COLO668 (cell line): ENCODE measurements around the gene AKR1B1.

Source experiments
- DNase-seq: peaks from one replicate; lab custom pipeline; 2025; ENCODE audit not compliant: unreplicated experiment; lab: John Stamatoyannopoulos, UW

AKR1B1 gene

DNA sequence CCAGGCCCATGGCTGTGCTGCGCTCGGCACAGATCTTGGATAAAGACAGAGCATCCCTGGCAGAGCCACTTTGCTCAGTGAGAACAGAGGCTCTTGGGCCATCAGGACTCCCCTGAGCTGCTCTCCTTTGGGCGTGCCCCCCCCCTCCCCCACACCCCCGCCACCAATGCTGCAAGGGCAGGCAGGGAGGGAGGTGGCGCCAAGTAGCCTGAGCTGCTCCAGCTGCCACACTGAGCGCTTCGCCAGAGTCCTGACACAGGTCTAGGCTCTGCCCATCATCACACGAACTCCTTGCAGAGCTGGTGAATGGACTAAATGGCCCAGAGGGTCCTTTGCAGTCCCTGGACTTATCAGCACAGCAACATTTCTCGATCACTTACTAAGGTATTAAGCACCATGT lies 12.5 kb downstream of the AKR1B1 start:
- DNase-seq, result no peak

DNA sequence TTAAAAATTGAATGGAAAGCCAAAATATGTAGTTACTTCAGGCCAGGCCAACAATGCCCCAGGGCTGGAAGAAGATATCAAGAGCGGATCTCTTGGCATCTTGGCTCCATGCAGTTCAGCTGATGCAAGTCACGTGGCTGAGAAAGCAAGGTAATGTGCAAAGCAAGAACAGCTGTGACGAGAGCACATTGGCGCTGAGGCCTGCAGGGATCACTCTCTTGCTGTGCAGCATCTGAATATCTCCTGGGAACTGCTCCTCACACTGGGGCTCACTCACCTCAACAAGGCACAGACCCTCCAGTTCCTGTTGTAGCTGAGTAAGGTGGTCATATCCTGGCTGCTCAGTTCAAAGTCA lies 14.0 kb downstream of the AKR1B1 start:
- no peak for DNase-seq

DNA sequence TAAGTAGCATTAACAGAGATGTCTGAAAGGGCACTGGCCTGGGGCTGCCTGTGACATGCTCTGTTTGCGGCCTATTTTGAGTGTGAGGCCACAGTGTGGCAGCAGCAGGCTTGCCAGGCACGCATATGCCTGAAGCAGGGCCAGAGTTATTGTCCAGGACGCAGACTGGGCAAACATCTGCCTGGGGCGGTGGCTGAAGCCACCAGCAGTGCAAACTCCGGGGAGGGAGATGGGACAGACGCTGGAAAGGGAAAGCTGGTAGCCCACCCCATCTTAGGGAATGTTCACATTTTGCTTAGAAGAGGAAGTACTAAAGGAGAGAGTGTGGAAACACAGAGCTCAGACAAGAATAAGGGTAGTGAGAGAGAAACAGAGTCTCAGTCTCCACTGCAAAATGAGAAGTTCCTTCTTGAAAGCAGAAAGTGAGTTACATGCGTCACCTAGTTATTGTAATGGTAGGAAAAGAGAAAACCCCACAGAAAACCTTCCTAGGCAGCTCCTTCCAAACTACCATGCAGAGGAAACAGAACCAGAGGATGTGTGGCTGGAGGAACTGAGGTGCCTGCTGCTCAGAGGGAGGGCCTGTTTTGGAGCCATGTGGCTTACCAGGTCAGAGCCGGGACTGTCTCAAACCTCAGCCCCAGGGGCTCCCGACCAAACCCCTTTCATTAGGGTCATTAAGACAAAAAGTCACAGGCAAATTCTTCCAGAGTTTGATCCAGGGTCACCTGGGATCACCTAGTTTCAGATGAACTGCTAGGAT lies 14.5 kb downstream of the AKR1B1 start:
- DNase-seq, result no peak

DNA sequence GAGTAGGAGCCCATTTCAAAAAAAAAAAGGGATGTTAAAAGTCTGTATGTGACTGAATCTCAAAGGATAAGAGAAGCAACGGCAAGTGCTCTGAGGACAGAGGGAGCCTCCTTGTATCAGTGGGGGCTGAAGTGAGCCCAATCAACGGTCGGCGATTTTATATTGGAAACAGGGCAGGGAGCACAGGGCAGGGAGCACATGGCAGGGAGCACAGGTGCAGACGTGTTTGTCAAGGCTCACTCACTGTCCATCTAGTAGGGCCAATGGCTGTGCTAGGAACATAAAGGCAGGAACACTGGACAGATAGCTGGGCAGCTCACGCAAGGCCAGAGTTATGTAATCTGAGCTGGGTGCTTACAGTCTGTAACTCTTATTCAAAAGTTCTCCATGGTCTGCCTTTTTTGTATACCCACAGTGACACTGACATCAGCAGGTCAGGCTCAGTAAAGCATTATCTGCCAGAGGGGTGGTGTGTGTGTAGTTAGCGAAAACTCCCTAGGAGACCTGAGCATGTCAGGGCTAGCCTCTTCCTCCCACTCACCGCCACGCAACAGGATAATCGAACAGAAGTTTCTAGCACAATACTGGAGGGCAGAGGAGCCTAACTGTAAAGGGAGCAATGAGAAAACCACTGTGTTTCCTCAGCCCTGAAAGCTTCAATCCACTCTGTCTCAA lies 15.4 kb downstream of the AKR1B1 start:
- no peak for DNase-seq

DNA sequence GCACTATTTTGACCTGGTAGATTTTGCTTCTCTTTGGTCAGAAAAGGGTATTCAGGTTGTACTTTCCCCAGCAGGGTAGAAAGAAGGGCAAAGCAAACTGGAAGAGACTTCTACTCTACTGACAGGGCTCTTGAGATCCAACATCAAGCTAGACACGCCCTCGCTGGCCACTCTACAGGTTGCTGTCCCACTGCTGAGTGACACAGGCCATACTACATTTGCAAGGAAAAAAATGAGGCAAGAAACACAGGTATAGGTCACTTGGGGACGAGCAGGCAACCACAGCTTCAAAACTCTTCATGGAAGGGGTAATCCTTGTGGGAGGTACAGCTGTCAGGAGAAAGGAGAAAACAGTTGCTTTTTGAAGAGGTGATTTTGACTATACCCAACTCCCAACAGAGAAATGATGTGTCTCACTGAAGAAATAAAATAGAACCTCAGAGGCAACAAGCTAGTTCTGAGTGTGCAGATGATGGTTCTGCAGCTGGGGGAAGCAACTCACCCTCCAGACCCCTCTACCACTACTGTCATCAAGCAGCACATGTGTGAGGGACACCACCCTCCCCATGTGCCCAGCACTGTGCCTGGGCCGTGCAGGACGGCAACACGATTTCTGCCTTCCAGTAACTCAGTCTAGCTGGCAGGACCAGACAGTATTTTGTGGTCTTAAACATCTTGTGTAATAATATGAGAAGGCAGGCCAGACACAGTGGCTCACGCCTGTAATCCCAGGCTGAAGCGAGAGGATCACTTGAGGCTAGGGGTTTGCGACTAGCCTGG lies 16.3 kb downstream of the AKR1B1 start:
- no peak for DNase-seq

DNA sequence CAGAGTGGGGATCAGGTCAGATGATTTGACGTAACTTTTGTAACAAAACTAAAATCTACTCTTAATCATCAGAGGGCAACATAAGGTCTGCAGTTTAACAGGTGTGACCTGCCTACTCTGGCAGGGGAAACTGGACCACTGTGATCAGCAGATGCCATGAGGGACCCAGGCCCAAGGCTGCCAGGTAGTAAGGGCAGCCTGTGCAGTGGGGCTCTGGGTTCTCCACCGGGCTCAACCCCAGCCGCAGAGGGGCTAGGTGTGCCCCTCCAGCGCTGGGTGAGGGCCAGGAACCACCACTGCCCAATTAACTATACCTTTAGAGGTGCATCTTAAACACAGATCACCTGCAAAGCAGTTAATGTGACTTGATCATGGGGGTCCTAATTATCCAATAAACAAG lies 17.6 kb downstream of the AKR1B1 start:
- DNase-seq, result no peak

DNA sequence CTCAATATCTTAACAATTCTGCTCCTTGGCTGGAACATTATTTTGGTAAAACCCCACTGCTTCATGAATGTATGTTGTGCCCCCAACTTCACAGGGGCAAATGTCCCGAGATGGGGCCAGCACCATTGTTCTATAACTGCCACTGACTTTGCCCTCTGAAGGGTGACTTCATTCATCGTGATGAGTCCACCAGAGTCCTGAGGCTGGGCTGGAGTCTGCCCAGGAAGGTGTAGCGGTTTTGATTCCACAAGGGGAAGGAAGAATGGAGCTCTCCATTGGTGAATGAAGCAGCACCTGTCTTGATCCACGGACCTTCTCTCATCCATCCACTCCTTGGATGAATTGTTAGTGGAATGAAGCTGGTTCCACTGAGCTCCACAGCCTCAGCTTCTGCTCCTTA lies 18.4 kb downstream of the AKR1B1 start:
- DNase-seq, result no peak

DNA sequence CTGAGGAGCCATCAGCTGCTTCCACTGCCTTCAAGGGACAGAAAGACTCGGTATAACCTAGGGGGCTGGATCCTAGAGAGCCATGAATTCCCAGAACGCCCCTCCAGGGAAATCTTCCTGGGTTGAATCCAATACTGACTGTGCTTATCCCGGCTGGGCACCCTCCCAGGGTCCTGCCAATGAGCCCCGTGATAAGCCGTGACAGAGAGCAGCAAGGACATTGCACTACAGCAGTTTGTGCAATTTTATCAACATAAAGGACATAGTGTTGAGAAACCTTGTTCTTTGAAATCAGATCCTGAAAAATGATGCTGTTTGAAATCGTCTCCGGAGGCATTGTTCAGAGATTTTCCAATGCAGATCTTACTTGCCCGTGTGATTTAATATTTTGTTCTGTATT lies 18.8 kb downstream of the AKR1B1 start:
- no peak for DNase-seq

DNA sequence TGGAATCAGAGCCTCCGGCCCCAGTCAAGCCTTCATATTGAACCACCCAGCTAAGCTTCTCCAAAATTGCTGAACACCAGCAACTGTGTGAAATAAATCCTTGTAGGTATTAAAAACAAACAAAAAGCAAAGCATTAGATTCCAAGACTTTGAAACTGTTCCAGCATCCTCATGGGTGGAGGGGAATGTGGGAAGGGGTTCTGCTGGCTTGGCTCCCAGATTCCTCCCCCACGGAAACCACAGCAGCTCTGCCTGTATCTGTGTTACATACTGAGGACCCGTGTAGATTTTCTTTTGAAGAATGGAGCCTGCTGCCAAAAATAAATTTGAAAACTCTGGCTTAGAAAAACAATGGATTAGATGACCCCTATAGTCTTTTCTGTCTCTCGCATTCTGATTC lies 20.0 kb downstream of the AKR1B1 start:
- no peak for DNase-seq

DNA sequence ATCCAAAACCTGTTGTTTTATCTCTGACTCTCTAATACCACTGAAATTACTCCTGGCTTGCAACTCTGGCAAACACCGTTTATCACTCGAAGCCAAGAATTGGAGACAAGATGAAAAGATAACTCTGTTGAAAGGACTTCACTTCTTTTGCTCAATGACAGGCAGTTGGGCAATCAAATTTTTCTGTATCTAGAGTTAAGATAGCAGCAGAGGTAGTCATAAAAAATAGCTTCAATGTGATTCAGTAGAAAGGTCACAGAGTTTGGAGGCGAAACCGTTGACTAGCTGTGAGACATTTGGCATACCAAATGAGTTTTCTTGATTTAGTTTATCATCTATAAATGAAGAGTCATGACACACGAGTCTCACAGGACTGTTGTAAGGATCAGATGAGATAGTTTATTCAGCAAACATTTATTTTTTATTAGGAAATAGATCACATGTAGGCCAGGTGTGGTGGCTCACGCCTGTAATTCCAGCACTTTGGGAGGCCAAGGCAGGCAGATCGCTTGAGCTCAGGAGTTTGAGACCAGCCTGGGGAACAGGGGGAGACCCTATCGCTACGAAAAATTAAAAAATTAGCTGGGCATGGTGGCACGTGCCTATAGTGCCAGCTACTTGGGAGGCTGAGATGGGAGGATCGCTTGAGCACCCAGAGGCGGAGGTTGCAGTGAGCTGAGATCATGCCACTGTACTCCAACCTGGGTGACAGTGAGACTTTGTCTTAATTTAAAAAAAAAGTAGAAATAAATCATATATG lies 23.6 kb downstream of the AKR1B1 start:
- DNase-seq, result no peak

DNA sequence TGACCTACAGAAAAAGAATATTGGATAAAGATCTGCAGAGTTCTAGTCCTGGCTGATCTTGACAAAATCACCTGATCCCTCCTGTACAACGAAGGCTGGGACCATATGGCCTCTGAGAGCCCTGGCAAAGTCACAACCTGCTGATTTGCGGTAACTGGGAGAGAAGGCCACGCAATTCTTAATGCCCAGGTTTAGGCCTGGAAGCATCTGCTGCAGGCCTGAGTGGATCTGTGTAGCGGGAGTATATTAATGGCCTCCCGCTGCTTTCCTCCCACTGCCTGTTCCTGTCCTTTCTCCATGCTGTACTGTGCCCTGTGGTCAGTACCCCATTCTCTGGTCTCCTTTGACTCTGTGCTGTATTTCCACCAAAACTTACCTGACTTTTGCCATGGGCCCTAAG lies 24.2 kb downstream of the AKR1B1 start:
- DNase-seq, result no peak

DNA sequence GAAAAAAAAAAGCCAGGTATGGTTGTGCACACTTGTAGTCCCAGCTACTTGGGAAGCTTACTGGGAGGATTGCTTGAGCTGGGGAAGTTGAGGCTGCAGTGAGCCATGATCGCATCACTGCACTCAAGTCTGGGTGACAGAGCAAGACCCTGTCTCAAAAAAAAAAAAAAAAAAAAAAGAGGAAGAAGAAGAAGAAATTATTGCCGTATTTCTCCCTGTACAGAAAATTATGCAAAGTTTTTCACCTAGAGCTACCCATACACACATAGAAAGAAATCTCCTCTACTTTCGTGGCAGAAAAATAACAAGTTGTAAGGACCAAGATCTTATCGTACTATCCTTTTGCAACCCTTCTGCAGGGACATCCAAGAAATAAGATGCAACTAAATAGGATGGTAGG lies 25.5 kb downstream of the AKR1B1 start:
- DNase-seq, result no peak

DNA sequence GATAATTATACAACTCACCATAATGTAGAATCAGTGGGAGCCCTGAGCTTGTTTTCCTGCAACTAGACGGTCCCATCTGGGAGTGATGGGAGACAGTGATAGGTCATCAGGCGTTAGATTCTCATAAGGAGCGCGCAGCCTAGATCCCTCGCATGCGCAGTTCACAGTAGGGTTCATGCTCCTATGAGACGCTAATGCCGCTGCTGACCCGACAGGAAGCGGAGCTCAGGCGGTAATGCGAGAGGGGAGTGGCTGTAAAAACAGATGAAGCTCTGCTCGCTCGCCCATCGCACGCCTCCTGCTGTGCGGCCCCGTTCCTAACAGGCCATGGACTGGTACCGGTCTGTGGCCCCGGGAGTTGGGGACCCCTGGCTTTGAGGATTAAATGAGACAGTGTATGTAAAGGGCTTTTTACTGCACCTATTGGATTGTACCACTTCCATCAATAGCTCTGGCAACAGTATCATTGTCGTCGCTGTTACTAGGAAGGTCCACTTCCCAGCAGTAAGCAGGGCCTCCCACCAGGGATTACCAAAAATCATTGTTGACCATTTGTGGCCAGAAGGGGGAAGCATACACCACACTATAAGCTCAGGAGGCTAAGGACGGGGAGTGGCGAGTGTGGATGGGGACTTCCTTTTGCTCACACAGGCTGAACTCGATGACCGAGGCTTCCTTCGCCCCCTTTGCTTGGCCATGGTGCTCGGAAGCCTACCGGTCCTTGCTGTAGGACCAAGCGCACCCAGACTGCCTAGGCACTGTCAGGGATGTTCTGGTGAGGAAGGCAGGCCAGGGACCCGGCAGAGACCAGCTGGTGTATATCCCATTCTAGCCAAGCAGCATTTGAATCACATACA lies 26.4 kb downstream of the AKR1B1 start:
- peak; percentile 90 for DNase-seq

DNA sequence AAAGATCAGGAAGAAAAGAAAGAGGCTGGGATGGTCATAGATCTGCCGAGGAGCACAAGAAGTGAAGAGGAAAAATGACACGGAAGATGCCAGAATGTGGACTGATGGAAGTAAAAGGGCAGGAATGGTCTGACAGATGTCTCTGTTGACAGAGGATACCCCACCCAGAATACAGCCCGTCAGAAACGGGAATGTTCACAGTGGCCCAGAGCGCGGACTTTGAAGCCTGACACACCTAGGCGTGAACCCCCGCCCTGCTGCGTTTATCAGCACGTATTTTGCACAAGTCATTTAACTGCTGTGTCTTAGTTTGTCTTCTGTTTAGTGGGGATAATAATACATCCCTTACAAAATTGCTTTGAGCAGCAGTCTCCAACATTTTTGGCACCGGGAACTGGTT lies 27.1 kb downstream of the AKR1B1 start:
- peak; percentile 14 for DNase-seq

DNA sequence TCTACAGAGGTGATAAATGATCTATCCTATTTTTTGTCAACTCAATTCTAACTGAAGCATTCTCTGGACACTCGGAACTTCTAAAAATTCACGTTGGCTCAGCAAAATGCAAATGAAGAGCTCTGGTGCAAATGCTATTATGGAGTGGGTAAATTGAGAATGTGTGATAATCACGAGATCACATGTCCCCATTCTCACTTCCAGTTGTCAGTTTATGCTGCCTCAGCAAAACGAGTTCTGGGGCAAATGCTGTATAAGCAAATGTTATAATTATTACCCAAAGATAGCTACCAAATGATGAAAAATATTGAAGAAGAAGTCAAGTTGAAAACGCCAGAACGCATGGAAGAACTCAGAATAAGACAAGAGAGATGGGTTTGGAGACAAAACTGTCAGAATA lies 29.4 kb downstream of the AKR1B1 start:
- no peak for DNase-seq

DNA sequence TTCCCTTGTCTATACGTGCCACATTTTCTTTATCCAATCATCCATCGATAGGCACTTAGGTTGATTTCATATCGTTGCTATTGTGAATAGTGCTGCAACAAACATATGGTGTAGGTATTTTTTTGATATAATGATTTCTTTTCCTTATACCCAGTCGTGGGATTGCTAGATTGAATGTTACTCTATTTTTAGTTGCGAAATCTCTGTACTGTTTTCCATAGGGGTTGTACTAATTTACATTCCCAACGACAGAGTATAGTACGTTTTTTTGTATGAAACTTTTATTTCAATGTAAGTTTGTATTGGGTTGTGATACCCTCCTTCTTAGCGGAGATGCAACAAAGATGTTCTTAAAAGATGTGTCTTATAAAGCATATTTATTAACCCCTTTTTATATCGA lies 30.0 kb downstream of the AKR1B1 start:
- DNase-seq, result no peak

DNA sequence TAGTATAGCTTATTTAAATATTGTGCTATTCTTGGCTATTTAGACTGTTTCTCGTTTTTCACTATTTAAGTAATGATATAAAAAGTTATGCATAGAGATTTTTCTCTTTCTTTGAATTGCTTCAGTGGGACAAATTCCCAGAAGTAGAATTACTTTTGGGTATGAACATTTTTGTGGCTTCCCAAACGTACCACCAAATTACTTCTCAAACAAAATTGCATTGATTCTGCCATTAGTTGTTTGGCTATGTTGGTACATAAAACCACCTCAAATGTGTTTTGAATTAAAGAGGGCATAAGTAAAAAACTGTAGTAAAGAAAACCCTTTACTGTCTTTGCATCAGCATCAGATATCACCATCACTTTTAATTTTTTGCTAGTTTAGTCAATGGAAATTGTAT lies 31.0 kb downstream of the AKR1B1 start:
- DNase-seq, result no peak

DNA sequence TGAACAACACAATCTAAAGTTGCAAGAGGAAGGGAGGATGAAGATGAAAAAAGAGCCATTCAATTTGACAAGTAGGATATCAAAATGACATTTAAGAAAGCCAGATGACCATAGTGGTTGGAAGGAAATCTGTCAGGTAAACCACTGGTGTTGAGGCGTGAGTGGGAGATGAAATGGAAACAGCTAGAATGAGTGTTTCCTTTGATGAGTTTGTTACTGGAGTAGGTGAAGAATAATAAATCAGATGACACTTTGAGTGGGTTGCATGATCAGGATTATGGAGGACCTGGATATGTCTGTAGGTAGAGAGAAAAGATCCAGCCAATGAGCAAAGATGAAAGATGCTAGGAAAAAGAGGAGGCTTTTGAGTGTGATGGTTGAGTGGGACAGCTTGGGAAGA lies 33.1 kb downstream of the AKR1B1 start:
- DNase-seq, result no peak

DNA sequence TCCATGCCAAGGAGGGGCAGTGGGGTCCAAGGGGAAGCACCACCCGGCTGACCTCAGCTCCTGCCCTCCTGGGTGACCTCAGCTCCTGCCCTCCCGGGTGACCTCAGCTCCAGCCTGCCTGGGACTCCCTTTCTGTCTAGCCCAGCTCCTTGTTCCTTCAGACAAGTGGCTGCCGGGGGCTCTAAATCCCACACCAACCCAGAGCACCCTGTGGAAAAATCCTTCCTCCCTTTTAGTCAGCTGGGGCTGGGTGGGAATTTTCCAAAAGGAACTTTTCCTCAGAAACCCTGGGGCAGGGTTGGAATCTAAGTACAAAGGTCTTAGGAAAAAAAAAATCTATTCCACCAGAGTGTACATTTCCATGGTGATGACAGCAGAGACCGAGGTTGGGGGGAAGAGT lies 36.3 kb downstream of the AKR1B1 start:
- DNase-seq, result no peak

DNA sequence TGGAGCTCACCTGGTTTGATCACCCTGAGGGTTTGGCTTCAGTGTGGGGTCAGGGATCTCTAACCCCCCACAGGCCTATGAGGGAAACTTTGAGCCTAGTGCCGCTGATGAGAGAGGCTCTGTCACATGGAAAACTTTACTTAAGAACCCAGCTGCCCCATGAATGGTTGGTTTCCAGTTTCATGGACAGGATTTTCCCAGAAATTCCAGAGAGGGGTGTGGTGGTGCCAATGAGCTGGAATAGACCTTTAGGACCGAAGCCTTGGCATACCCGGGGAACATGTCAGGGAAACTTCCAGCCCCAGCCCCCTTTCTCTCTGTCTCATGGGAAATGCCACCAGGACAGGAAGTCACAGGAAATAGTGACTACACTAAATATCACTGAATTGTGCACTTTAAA lies 36.9 kb downstream of the AKR1B1 start:
- DNase-seq, result no peak
